Ovary (tissue), 9 donors: ENCODE results near the gene VPS54. TPM values are rescaled to one million over a fixed set of nuclear protein-coding genes. Genes with fewer than 3 reads are reported as not detected.

Source experiments
- DNase-seq, 5 donors: peaks; one replicate each; pipeline ENCODE4 v3.0.0-alpha.2; 2019 to 2020
- H3K27ac ChIP-seq, 2 donors: fragments of 200-600 bp; one replicate each; pipeline versions ENCODE4 v1.5.1 to v1.8.0; 2019 to 2022
- H3K27me3 ChIP-seq: fragments of 200-600 bp; one replicate; pipeline ENCODE4 v1.8.0; 2022
- H3K36me3 ChIP-seq: fragments of 200-600 bp; sonication (generic); one replicate; pipeline ENCODE4 v1.5.1; 2019
- H3K4me1 ChIP-seq: one replicate; pipeline ENCODE4 v1.8.1; 2013; ENCODE audit warnings: mild to moderate bottlenecking, moderate library complexity; ENCODE audit not compliant: insufficient read depth
- H3K4me3 ChIP-seq: fragments of 200-600 bp; sonication (generic); one replicate; pipeline ENCODE4 v1.5.1; 2017
- H3K9me3 ChIP-seq, 2 donors: fragments of 200-600 bp in 1 of 2; sonication (generic) in 1 of 2; one replicate each; pipeline versions ENCODE4 v1.5.1 to v1.8.1; 2013 to 2019; ENCODE audit warnings: mild to moderate bottlenecking in 1 of 2, moderate library complexity in 1 of 2
- EP300 ChIP-seq: sonication (generic); formaldehyde crosslinking; IDR thresholded peaks from one replicate; pipeline ENCODE4 v1.6.1; 2017; ENCODE audit warnings: antibody characterized with exemption
- POLR2A ChIP-seq: fragments of 450-650 bp; IDR thresholded peaks from one replicate; pipeline ENCODE4 v1.6.1; 2017; ENCODE audit warnings: antibody characterized with exemption, mild to moderate bottlenecking, moderate library complexity
- WGBS, 3 donors: extraction: QIAGEN DNeasy Blood & Tissue Kit in 1 of 3; methylation state at CpG; one replicate each; pipeline versions ENCODE4 v1.1.5 to v1.1.7; 2013 to 2017; 5-methylcytosine and 5-hydroxymethylcytosine counted together
- intact Hi-C, 4 donors: fragments of 100-400 bp; cut with DNase I; formaldehyde crosslinking; loops; one replicate each; pipeline versions ENCODE4 v1.11.0 to v1.15.1; 2022 to 2023
- polyA plus RNA-seq, 2 donors: library from polyadenylated mRNA; stranded (reverse); fragments of 200-250 nt in 1 of 2; fragments of 350-450 nt in 1 of 2; fragmentation: Illumina TruSeq in 1 of 2; extraction: RNeasy Lipid Tissue Mini Kit (QIAGEN cat#74804) in 1 of 2; gene quantifications; one replicate each; pipeline ENCODE4 v1.2.3, GENCODE V29; 2013 to 2014
- total RNA-seq, 7 donors: library from RNA; depleted of rRNA in 2 of 7; stranded (reverse); fragments of >200 nt in 2 of 7; fragmentation: NEBNext Ultra II Directional in 3 of 7; extraction: Animal tissue kit (Norgen Biotek cat#: 25700) in 3 of 7; gene quantifications; one replicate each; pipeline versions ENCODE4 v1.1.0 to v1.2.4, GENCODE V29; 2016 to 2023
- TF ChIP-seq, protein P1 (sequence below), 3 donors: fragments of 450-650 bp in 2 of 3; fragments of 200-600 bp in 1 of 3; IDR thresholded peaks; one replicate each; pipeline versions ENCODE4 v1.5.1 to v1.8.0; 2016 to 2022; ENCODE audit warnings: antibody characterized with exemption in 3 of 3, mild to moderate bottlenecking in 1 of 3
- donor health status: DM: no; HTN: no; CAD: no; lungs with moderate emphysema.
- donor health status: DM: no; HTN: no; CAD: no.
- donor health status: Bipolar disorder and iron deficiency.
- donor health status: DM: yes; HTN: yes; CAD: no.
- donor health status: DM: no; HTN: no; CAD: no.
- donor health status: DM: yes; HTN: yes; CAD: no.

Gene VPS54
- total and polyA plus RNA-seq, 9 donors: 17.9 to 28.6 (median 20.6) TPM

DNA sequence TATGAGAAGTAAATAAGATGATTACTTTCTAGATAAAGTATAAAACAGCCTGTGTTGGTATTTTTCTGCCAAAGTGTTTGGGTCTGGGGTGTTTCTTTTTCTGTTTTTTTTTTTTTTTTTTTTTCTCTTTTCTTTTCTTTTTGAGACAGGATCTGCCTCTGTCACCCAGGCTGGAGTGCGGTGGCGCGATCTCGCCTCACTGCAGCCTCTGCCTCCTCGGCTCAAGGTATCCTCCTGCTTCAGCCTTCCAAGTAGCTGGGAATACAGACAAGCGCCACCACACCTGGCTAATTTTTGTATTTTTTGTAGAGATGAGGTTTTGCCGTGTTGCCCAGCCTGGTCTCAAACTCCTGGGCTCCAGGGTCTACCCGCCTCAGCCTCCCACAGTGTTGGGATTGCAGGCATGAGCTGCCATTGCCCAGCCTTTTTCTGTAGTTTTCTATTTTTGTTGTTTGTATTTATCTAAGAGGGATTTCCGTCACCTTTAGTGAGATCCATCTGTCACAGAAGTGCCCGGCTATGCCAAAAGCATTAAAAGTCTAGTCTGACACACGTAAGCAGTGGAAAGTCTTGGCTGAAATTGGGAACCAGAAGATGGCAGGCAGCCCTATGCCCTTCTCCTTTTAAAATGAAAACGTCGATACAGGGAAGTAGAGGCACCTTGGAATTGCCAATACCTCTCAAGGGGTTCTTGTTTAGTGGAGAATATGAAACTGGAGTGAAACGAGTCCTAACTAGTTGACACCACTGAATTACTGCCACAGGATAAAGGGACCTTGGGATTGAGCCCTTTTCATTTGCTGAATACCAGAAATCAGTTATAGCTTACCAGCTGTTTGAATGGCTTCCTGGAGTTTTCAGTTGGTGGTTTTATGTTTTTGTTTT lies 163.6 kb downstream of the VPS54 start:
- intact Hi-C loops: loop anchor here in 1 of 4 donors (10.0 kb wide), 1 partner anchor 161 kb away; no protein-coding TSS in a partner anchor
- Histone ChIP-seq H3K4me1 (peaks cover 4% of the 10 kb centered on the region), H3K27ac (no peak overlapping the region), H3K27me3 (no peaks in the 10 kb centered on the region), H3K9me3 (no peaks in the 10 kb centered on the region), H3K4me3 (no peak overlapping the region), H3K36me3 (no peaks in the 10 kb centered on the region)
- TF ChIP-seq EP300 (no peak), POLR2A (no peak)
- TF ChIP-seq, protein P1, sequence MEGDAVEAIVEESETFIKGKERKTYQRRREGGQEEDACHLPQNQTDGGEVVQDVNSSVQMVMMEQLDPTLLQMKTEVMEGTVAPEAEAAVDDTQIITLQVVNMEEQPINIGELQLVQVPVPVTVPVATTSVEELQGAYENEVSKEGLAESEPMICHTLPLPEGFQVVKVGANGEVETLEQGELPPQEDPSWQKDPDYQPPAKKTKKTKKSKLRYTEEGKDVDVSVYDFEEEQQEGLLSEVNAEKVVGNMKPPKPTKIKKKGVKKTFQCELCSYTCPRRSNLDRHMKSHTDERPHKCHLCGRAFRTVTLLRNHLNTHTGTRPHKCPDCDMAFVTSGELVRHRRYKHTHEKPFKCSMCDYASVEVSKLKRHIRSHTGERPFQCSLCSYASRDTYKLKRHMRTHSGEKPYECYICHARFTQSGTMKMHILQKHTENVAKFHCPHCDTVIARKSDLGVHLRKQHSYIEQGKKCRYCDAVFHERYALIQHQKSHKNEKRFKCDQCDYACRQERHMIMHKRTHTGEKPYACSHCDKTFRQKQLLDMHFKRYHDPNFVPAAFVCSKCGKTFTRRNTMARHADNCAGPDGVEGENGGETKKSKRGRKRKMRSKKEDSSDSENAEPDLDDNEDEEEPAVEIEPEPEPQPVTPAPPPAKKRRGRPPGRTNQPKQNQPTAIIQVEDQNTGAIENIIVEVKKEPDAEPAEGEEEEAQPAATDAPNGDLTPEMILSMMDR (IDR thresholded peaks at IDR 0.05): no peak
- WGBS, 3 donors: 93 to 95% (median 93%) methylated on average over 14 of the region's 14 CpGs
- no peak for DNase-seq

DNA sequence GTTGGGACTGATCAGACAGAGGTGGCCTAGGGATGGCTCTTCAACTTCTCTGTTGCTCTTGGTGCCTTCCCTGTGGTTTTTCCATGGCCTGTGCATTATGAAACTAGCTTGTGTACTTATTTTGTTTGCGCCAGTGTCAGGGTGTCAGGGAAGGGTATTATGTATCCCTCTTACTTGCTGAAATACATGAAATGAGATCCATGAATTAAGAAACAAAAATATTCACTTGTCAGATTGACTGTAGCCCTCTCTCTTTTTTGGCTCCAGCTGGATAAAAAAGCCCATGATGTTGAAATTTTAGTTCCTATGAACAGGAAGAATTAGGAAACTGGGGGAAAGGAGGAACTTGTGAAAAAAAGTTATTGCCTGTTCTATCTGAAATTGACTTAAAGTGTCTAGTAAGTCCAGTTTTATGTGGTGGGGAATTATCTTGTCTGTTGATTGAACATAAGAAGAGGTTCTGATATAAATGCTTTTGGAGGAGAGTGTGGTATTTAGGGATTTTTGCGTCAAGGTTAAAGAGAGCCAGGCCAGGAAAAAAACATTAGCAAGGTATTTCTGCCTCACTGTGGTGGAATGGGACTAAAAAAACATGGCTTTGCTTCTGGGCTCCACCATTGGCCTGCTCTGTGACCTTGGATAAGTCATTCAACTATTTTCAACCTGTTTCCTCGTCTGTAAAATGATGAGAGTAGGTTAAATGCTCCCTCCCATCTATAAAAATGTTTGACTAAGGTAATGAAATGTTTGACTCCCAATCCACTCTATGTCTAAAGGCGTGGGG lies 165.5 kb downstream of the VPS54 start:
- no peak overlapping the region for H3K4me3 ChIP-seq
- no peak overlapping the region for H3K27ac ChIP-seq
- peaks cover 6% of the 10 kb centered on the region for H3K4me1 ChIP-seq
- no peak for TF ChIP-seq EP300
- H3K27me3 ChIP-seq: no peaks in the 10 kb centered on the region
- intact Hi-C loops: loop anchor here in 1 of 4 donors (10.0 kb wide), 1 partner anchor 159 kb away; no protein-coding TSS in a partner anchor
- no peaks in the 10 kb centered on the region for H3K36me3 ChIP-seq
- 69 to 76% (median 69%) methylated on average over 4 of the region's 4 CpGs for WGBS, 3 donors
- no peaks in the 10 kb centered on the region for H3K9me3 ChIP-seq
- DNase-seq: no peak

DNA sequence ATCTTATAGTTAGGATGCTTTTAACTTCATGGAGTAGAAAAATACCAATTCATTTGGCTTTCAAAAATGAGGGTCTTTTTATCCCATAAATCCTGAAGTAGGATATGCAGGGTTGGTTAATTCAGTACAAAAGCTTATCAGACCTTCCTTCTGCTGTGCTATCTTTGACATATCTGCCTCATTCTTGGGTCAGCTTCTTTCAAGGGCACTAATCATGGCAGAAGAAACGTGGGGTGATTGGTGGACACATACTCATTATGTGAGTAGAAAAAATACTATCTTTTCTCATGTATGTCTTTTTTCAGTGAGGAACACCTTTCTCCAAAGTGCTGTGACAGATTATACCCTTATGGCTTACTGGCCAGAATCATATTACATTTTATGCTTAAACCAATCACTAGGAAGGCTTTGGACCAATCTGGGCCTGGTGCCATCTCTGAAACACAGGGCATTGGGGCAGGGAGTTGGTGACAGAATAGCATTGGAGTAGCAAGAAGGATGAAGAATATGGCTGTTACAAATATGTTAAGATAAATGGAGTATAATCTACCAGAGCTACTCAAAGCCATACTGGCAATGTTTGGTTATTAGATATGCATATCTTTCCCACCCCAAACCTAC lies 167.4 kb downstream of the VPS54 start:
- no peak overlapping the region for H3K27ac ChIP-seq
- H3K4me1 ChIP-seq: peaks cover 9% of the 10 kb centered on the region
- WGBS, 3 donors: 87 to 94% (median 89%) methylated on average over 1 of the region's 1 CpG
- TF ChIP-seq POLR2A (no peak), EP300 (no peak)
- TF ChIP-seq, protein P1 (IDR thresholded peaks at IDR 0.05): no peak
- H3K9me3 ChIP-seq: no peaks in the 10 kb centered on the region
- H3K27me3 ChIP-seq: no peaks in the 10 kb centered on the region
- no peaks in the 10 kb centered on the region for H3K36me3 ChIP-seq
- H3K4me3 ChIP-seq: no peak overlapping the region
- intact Hi-C loops: loop anchor here in 1 of 4 donors (10.0 kb wide), 1 partner anchor 157 kb away; no protein-coding TSS in a partner anchor
- no peak for DNase-seq

DNA sequence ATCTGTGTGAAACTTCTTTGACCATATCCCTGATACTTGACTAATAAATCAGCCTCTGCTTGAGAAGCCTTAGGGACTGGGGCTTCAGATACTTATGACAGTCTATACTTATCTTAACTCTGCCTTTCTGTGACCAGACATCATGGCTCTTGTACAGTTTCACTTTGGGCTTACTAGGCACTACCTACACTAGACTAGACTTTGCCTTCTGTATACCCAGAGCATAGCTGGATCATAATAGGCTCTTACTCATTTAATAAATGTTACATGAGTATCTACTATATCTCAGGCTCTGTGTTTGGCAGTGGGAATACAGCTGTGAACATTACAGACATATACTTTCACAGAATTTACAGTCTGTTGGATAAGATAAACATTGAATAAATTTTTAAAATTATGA lies 168.6 kb downstream of the VPS54 start:
- Histone ChIP-seq H3K27me3 (no peaks in the 10 kb centered on the region), H3K36me3 (no peaks in the 10 kb centered on the region), H3K9me3 (no peaks in the 10 kb centered on the region), H3K4me3 (no peak overlapping the region), H3K4me1 (peaks cover 11% of the 10 kb centered on the region), H3K27ac (no peak overlapping the region)
- no peak for DNase-seq
- intact Hi-C loops: loop anchor here in 1 of 4 donors (10.0 kb wide), 1 partner anchor 156 kb away; no protein-coding TSS in a partner anchor
- no peak for TF ChIP-seq EP300
- TF ChIP-seq, protein P1 (IDR thresholded peaks at IDR 0.05): no peak
- no peak for TF ChIP-seq POLR2A
